DMS153 (cell line): Measurements from ENCODE around the gene SEC16A.

Source experiments
- DNase-seq: peaks from one replicate; lab custom pipeline; 2025; lab: John Stamatoyannopoulos, UW

SEC16A gene

GRCh38 chr9:136504512-136505348 is 21.9 kb upstream of the SEC16A start:
- DNase-seq: no peak

- DNase-seq: no peak
Measured at GRCh38 chr9:136502940-136503550, 20.2 kb upstream of the SEC16A start.

GRCh38 chr9:136502196-136502595 is 19.4 kb upstream of the SEC16A start:
- no peak for DNase-seq

- DNase-seq: no peak
Measured at GRCh38 chr9:136501686-136502085, 18.8 kb upstream of the SEC16A start.

- DNase-seq: no peak
Measured at GRCh38 chr9:136499935-136500910, 17.4 kb upstream of the SEC16A start.

GRCh38 chr9:136499071-136499934 is 16.5 kb upstream of the SEC16A start:
- DNase-seq: no peak

GRCh38 chr9:136497916-136498695 is 15.3 kb upstream of the SEC16A start:
- DNase-seq: no peak

GRCh38 chr9:136496801-136497620 is 14.2 kb upstream of the SEC16A start:
- DNase-seq: no peak

GRCh38 chr9:136496181-136496580 is 13.3 kb upstream of the SEC16A start:
- no peak for DNase-seq

- no peak for DNase-seq
Measured at GRCh38 chr9:136495238-136495800, 12.5 kb upstream of the SEC16A start.

GRCh38 chr9:136494531-136495215 is 11.8 kb upstream of the SEC16A start:
- DNase-seq: no peak

- DNase-seq: no peak
Measured at GRCh38 chr9:136494012-136494411, 11.2 kb upstream of the SEC16A start.

- no peak for DNase-seq
Measured at GRCh38 chr9:136493567-136493971, 10.7 kb upstream of the SEC16A start.

- no peak for DNase-seq
Measured at GRCh38 chr9:136492978-136493522, 10.2 kb upstream of the SEC16A start.

- DNase-seq: no peak
Measured at GRCh38 chr9:136489731-136490130, 6.9 kb upstream of the SEC16A start.

GRCh38 chr9:136488247-136489214 is 5.7 kb upstream of the SEC16A start:
- no peak for DNase-seq

- no peak for DNase-seq
Measured at GRCh38 chr9:136487672-136488071, 4.8 kb upstream of the SEC16A start.
